Calu3 (cell line): Measurements from ENCODE around the gene NEK11. TPM values are rescaled to one million over a fixed set of nuclear protein-coding genes. Genes with fewer than 3 reads are reported as not detected.

Source experiments
- BruUV-seq: library from RNA; stranded (reverse); fragments of 400-500 nt; replicated peaks from 2 replicates; lab custom pipeline; 2021; lab: Mats Ljungman, UMichigan
- CTCF ChIA-PET: fragments of 300-600 bp; sonication (Branson Sonifier 250); formaldehyde crosslinking; loops from one replicate; lab custom pipeline; 2022; ENCODE audit warnings: antibody characterized with exemption; lab: Charles Lee
- DNase-seq: peaks from one replicate; pipeline ENCODE4 v3.0.0; 2022
- H3K27ac Mint-ChIP-seq: one replicate; pipeline ENCODE4 v1.8.0; 2022; ENCODE audit warnings: mixed read lengths; ENCODE audit not compliant: unreplicated experiment
- H3K27me3 Mint-ChIP-seq: one replicate; pipeline ENCODE4 v1.8.0; 2022; ENCODE audit warnings: mixed read lengths; ENCODE audit not compliant: unreplicated experiment
- H3K36me3 Mint-ChIP-seq: one replicate; pipeline ENCODE4 v1.8.0; 2022; ENCODE audit warnings: mild to moderate bottlenecking, moderate library complexity, mixed read lengths; ENCODE audit not compliant: insufficient read depth, unreplicated experiment
- H3K4me1 Mint-ChIP-seq: one replicate; pipeline ENCODE4 v1.8.0; 2022; ENCODE audit warnings: mild to moderate bottlenecking, low read depth, mixed read lengths; ENCODE audit not compliant: unreplicated experiment
- H3K4me3 Mint-ChIP-seq: one replicate; pipeline ENCODE4 v1.8.0; 2022; ENCODE audit warnings: mild to moderate bottlenecking, low read depth, moderate library complexity, mixed read lengths; ENCODE audit not compliant: unreplicated experiment
- H3K9me3 Mint-ChIP-seq: one replicate; pipeline ENCODE4 v1.8.0; 2022; ENCODE audit warnings: low read depth, mixed read lengths; ENCODE audit not compliant: unreplicated experiment
- CTCF ChIP-seq: fragments of 200-600 bp; IDR thresholded peaks from one replicate; pipeline ENCODE4 v1.8.0; 2022; ENCODE audit warnings: antibody characterized with exemption; ENCODE audit not compliant: unreplicated experiment
- intact Hi-C: fragments of 100-400 bp; cut with micrococcal nuclease; formaldehyde crosslinking; loops from one replicate; pipeline ENCODE4 v1.10.0; 2022; ENCODE audit not compliant: unreplicated experiment
- total RNA-seq: library from RNA; stranded (reverse); gene quantifications from 2 replicates; pipeline ENCODE4 v1.2.3, GENCODE V29; 2022

Gene NEK11
- total RNA-seq, 1 experiment from 2014 or later: 23.9 TPM

- H3K27me3 Mint-ChIP-seq: no peaks in the 10 kb centered on the region
- peak overlapping the region; percentile 77 for H3K27ac Mint-ChIP-seq
- intact Hi-C loops: loop anchor here (2.0 to 5.0 kb wide), 2 partner anchors 19 to 329 kb away; partner anchors contain the start of gene NUDT16
- H3K9me3 Mint-ChIP-seq: no peaks in the 10 kb centered on the region
- peak; percentile 100 for DNase-seq
- peak overlapping the region; percentile 71 for H3K4me3 Mint-ChIP-seq
- CTCF ChIA-PET: interaction anchor here (0.6 to 2.6 kb wide), 5 partner anchors 9 to 146 kb away, joined by 3 to 11 read pairs (median 3); no protein-coding TSS in a partner anchor
- peaks cover 34% of the 10 kb centered on the region for H3K4me1 Mint-ChIP-seq
- H3K36me3 Mint-ChIP-seq: peaks cover 19% of the 10 kb centered on the region
- BruUV-seq: no TSS peak
- no peak for TF ChIP-seq CTCF
Measured at GRCh38 chr3:131361464-131362421, 335.1 kb downstream of the NEK11 start.

- CTCF ChIA-PET: no interaction called here
- Mint-ChIP-seq H3K27me3 (no peaks in the 10 kb centered on the region), H3K4me3 (peak overlapping the region; percentile 71), H3K4me1 (peaks cover 34% of the 10 kb centered on the region), H3K27ac (no peak overlapping the region), H3K9me3 (no peaks in the 10 kb centered on the region), H3K36me3 (peaks cover 19% of the 10 kb centered on the region)
- intact Hi-C loops: loop anchor here (5.0 kb wide), 1 partner anchor 331 kb away; no protein-coding TSS in a partner anchor
- no peak for DNase-seq
- no peak for TF ChIP-seq CTCF
- BruUV-seq: no TSS peak
Measured at GRCh38 chr3:131363275-131363674, 336.6 kb downstream of the NEK11 start.

GRCh38 chr3:131370935-131371687 lies 344.4 kb downstream of the NEK11 start:
- BruUV-seq: no TSS peak
- CTCF ChIA-PET: interaction anchor here (1.0 kb wide), 1 partner anchor 10 kb away, joined by 3 read pairs; the partner anchor contains the start of gene NUDT16
- no peak for TF ChIP-seq CTCF
- H3K36me3 Mint-ChIP-seq: no peaks in the 10 kb centered on the region
- no peak for DNase-seq
- H3K9me3 Mint-ChIP-seq: no peaks in the 10 kb centered on the region
- H3K27ac Mint-ChIP-seq: no peak overlapping the region
- no peak overlapping the region for H3K4me3 Mint-ChIP-seq
- intact Hi-C loops: no loop called here
- H3K4me1 Mint-ChIP-seq: no peaks in the 10 kb centered on the region
- no peaks in the 10 kb centered on the region for H3K27me3 Mint-ChIP-seq

GRCh38 chr3:131371688-131372066 lies 345.0 kb downstream of the NEK11 start:
- Mint-ChIP-seq H3K4me3 (no peak overlapping the region), H3K4me1 (no peaks in the 10 kb centered on the region), H3K36me3 (no peaks in the 10 kb centered on the region), H3K27ac (no peak overlapping the region), H3K9me3 (no peaks in the 10 kb centered on the region), H3K27me3 (no peaks in the 10 kb centered on the region)
- no peak for TF ChIP-seq CTCF
- CTCF ChIA-PET: interaction anchor here (1.0 kb wide), 1 partner anchor 10 kb away, joined by 3 read pairs; the partner anchor contains the start of gene NUDT16
- DNase-seq: no peak
- BruUV-seq: no TSS peak
- intact Hi-C loops: no loop called here
